Measurements from ENCODE around the gene CCDC92. TPM values are rescaled to one million over a fixed set of nuclear protein-coding genes. Genes with fewer than 3 reads are reported as not detected.

CCDC92 gene
- total RNA-seq, 4 donors from 2014 or later: 14.8 to 48.8 (median 21.1) TPM

DNA sequence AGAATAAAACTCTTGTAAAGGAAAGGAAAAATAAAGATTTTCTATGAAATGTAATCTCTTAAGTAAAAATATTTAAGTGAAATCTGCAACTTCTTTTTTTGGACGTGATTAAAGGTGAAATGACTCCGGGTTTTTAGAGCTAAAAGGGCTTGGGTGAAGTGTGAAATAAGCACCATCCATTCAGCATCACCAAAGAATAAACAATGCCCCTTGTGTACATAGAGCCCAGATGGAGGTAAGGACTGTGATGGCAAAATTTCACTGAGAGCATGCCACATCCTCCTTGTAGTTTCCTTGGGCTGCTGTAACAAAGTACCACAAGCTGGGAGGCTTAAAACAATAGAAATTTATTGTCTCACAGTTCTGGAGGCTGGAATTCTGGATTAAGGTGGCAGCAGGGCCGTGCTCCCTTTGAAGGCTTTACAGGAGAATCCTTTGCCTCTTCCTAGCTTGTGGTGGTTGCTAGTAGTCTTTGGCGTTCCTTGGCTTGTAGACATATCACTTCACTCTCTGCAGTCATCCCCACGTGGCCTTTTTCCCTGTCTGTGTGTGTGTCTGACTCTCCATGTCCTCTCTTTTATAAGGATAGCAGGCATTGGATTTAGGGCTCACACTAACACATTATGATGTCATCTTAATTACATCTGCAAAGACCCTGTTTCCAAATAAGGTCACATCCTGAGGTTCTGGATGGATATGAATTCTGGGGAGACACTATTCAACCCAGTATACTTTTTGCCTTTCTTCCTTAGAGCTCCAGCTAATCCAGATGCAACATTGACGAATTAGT is 24.6 kb upstream of the CCDC92 start:
- Histone ChIP-seq H3K27ac (no peak overlapping the region), H3K4me1 (peaks cover 0 to 8% (median 0%) of the 10 kb centered on the region in 4 donors), H3K27me3 (no peaks in the 10 kb centered on the region), H3K4me3 (no peak overlapping the region), H3K36me3 (peaks cover 0 to 3% (median 0%) of the 10 kb centered on the region in 4 donors), H3K9me3 (no peaks in the 10 kb centered on the region)
- TF ChIP-seq EP300 (IDR thresholded peaks at IDR 0.05; ENCODE audit: low read depth) (no peak), POLR2A (IDR thresholded peaks at IDR 0.05) (no peak), CTCF (IDR thresholded peaks at IDR 0.05) (no peak), POLR2AphosphoS5 (IDR thresholded peaks at IDR 0.05) (no peak)
- intact Hi-C loops (cut with DNase I; ENCODE audit: low total_unique reads): no loop called here
- DNase-seq: no peak
- in situ Hi-C loops (cut with MboI; ENCODE audit: low pct_ligation_motif_present in 1 of 4, low pct_unique_long_range_greater_than_20kb in 1 of 4, low sequenced_read_pairs in 3 of 4): no loop called here
- WGBS, 2 donors (ENCODE audit: low coverage in 1 of 2): 85 to 86% methylated on average over 4 to 6 of the region's 6 CpGs

DNA sequence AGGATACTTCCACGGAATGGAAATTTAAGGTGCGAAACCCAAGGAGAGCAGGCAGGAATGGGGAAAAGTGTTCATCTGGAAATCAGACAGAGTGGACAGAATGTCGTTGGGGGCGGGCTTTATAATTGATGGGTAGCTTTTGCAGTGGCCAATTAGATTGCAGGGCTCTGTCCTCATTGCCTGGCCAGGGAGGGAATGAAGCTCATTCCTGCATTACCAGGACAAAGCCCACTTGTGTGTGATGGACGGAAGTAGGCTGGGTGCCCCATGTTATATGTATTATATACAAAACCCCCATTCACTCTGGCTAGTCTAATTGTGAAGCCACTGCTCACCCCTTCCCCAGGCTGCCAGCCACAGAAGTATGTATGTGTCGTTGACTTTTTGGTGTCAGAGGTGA is 23.9 kb upstream of the CCDC92 start:
- Histone ChIP-seq H3K36me3 (peaks cover 0 to 3% (median 0%) of the 10 kb centered on the region in 4 donors), H3K27ac (no peak overlapping the region), H3K27me3 (no peaks in the 10 kb centered on the region), H3K9me3 (no peaks in the 10 kb centered on the region), H3K4me3 (no peak overlapping the region), H3K4me1 (peaks cover 0 to 14% (median 2%) of the 10 kb centered on the region in 4 donors)
- no peak for DNase-seq
- in situ Hi-C loops (cut with MboI; ENCODE audit: low pct_ligation_motif_present in 1 of 4, low pct_unique_long_range_greater_than_20kb in 1 of 4, low sequenced_read_pairs in 3 of 4) (no loop called here), intact Hi-C loops (cut with DNase I; ENCODE audit: low total_unique reads) (no loop called here)
- 87% methylated on average over 4 to 6 of the region's 6 CpGs for WGBS, 2 donors (ENCODE audit: low coverage in 1 of 2)
- TF ChIP-seq POLR2A (IDR thresholded peaks at IDR 0.05) (no peak), POLR2AphosphoS5 (IDR thresholded peaks at IDR 0.05) (no peak), CTCF (IDR thresholded peaks at IDR 0.05) (no peak), EP300 (IDR thresholded peaks at IDR 0.05; ENCODE audit: low read depth) (no peak)

DNA sequence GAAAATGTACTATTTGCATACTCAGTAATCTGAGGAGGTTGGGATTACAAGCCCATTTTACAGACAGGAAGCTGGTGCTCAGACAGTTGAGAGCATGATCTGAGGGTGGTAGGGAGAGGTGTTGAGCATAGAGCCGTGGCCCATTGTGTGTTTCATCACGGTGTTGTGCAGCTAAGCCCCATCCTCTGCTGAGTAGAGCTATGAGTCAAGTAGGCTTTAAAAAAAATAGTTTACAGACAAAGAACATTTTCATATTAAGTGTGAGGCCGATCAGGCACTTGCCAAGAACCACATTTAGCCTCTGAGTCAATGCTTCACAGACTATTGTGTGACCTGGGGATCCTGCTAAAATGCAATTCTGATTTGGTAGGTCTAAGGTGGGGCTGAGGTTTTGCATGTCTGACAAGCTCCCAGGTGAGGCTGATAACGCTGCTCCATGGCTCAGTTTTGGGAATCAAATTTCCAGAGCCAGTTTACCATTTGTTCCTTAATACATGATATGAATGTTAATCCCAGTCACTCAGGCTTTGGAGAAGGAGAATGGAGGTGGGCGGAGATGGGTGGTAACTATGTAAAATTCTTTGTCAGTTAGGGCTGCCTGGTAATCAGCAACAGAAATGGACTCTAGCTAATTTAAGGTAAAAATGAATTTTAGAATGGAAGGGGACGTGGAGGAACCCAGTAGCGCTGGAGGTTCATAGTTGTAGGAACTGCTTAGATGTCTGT is 22.6 kb upstream of the CCDC92 start:
- no peaks in the 10 kb centered on the region for H3K9me3 ChIP-seq
- in situ Hi-C loops (cut with MboI; ENCODE audit: low pct_ligation_motif_present in 1 of 4, low pct_unique_long_range_greater_than_20kb in 1 of 4, low sequenced_read_pairs in 3 of 4) (no loop called here), intact Hi-C loops (cut with DNase I; ENCODE audit: low total_unique reads) (no loop called here)
- peaks cover 0 to 3% (median 0%) of the 10 kb centered on the region in 4 donors for H3K36me3 ChIP-seq
- WGBS, 2 donors (ENCODE audit: low coverage in 1 of 2): 83 to 89% methylated on average over 7 of the region's 7 CpGs
- H3K4me1 ChIP-seq: peaks cover 0 to 28% (median 10%) of the 10 kb centered on the region in 4 donors
- no peaks in the 10 kb centered on the region for H3K27me3 ChIP-seq
- TF ChIP-seq POLR2A (IDR thresholded peaks at IDR 0.05) (no peak), CTCF (IDR thresholded peaks at IDR 0.05) (no peak), EP300 (IDR thresholded peaks at IDR 0.05; ENCODE audit: low read depth) (no peak), POLR2AphosphoS5 (IDR thresholded peaks at IDR 0.05) (no peak)
- no peak for DNase-seq
- no peak overlapping the region for H3K4me3 ChIP-seq
- H3K27ac ChIP-seq: no peak overlapping the region

DNA sequence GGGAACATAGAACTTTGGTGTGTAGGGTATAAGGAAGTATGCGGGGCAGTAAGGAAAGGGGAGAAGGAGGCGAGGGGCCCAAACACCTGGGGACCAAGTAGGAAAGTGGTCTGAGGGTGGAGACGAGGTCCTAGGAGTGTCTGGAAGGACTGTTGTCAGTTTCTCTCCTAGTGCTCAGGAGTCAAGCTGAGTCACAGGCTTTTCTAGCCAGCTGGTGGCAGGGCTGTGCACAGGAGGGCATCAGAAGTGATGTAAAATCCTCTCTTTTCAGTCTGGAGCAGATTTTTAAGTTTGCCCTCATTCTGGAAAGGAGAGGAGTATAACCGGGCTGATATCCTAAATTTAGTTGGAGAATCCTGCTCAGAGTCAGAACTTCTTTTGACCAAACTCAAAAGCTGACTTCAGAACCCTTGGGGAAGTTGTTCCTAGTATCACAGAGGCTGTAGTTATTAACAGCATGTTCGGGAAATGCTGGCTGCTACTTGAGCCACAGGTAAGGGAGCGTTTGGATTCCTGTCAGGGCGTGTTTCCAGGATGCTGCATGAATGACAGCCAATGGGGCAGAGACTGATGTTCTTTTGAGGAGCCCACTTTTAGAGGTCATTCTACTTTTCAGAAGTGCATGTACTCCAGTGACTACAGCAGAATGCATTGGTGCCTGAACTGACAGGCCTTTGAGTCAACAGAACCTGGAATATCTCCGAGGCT is 19.6 kb upstream of the CCDC92 start:
- H3K9me3 ChIP-seq: no peaks in the 10 kb centered on the region
- TF ChIP-seq CTCF (IDR thresholded peaks at IDR 0.05): no peak
- no peak for TF ChIP-seq POLR2AphosphoS5 (IDR thresholded peaks at IDR 0.05)
- TF ChIP-seq EP300 (IDR thresholded peaks at IDR 0.05; ENCODE audit: low read depth): no peak
- no peak for TF ChIP-seq POLR2A (IDR thresholded peaks at IDR 0.05)
- no peaks in the 10 kb centered on the region for H3K27me3 ChIP-seq
- H3K36me3 ChIP-seq: peaks cover 0 to 8% (median 2%) of the 10 kb centered on the region in 4 donors
- no peak overlapping the region for H3K4me3 ChIP-seq
- intact Hi-C loops (cut with DNase I; ENCODE audit: low total_unique reads) (no loop called here), in situ Hi-C loops (cut with MboI; ENCODE audit: low pct_ligation_motif_present in 1 of 4, low pct_unique_long_range_greater_than_20kb in 1 of 4, low sequenced_read_pairs in 3 of 4) (no loop called here)
- DNase-seq: no peak
- WGBS, 2 donors (ENCODE audit: low coverage in 1 of 2): 83 to 90% methylated on average over 1 to 8 of the region's 8 CpGs
- peaks cover 0 to 29% (median 12%) of the 10 kb centered on the region in 4 donors for H3K4me1 ChIP-seq
- H3K27ac ChIP-seq: peak overlapping the region in 2 of 4 donors; percentile 8 to 14
